Measurements from ENCODE around the gene PHYHIPL. TPM values are rescaled to one million over a fixed set of nuclear protein-coding genes. Genes with fewer than 3 reads are reported as not detected.

PHYHIPL gene
- total and polyA plus RNA-seq, 4 donors, result 1.3 to 3.0 (median 2.0) TPM

- H3K27ac ChIP-seq (ENCODE audit: low read depth in 1 of 2, low read length in 2 of 2), result no peak overlapping the region
- WGBS, result 98% methylated on average over 2 of the region's 2 CpGs
- no peak overlapping the region for H3K4me3 ChIP-seq (ENCODE audit: low read depth in 1 of 3, low read length in 3 of 3)
- no peak overlapping the region for H3K9ac ChIP-seq (ENCODE audit: low read depth in 1 of 2, low read length in 2 of 2)
- TF ChIP-seq TAF1 (conservative IDR thresholded peaks at IDR 0.05) (no peak), RAD21 (IDR thresholded peaks at IDR 0.05) (no peak), ATF3 (IDR thresholded peaks at IDR 0.05) (no peak), GABPA (IDR thresholded peaks at IDR 0.05 in 1 of 2, conservative IDR thresholded peaks at IDR 0.05 in 1 of 2) (no peak), JUND (IDR thresholded peaks at IDR 0.05) (no peak), YY1 (IDR thresholded peaks at IDR 0.05) (no peak), HNF4G (IDR thresholded peaks at IDR 0.05) (no peak), RXRA (IDR thresholded peaks at IDR 0.05) (no peak), ZBTB33 (IDR thresholded peaks at IDR 0.05) (no peak)
- TF ChIP-seq, protein P1, sequence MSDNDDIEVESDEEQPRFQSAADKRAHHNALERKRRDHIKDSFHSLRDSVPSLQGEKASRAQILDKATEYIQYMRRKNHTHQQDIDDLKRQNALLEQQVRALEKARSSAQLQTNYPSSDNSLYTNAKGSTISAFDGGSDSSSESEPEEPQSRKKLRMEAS (IDR thresholded peaks at IDR 0.05), result no peak
- DNase-seq (ENCODE audit: low spot score), result no peak
- no peaks in the 10 kb centered on the region for H3K27me3 ChIP-seq (ENCODE audit: control insufficient read depth in 4 of 4, insufficient read depth in 4 of 4, low read length in 3 of 4)
- H3K36me3 ChIP-seq (ENCODE audit: control insufficient read depth in 4 of 4, insufficient read depth in 3 of 4, low read depth in 1 of 4, low read length in 3 of 4), result no peaks in the 10 kb centered on the region
- H3K9me3 ChIP-seq (ENCODE audit: control insufficient read depth in 4 of 4, low read length in 3 of 4), result no peaks in the 10 kb centered on the region
- H3K4me1 ChIP-seq (ENCODE audit: control insufficient read depth in 4 of 4, insufficient read depth in 4 of 4, low read length in 3 of 4), result no peaks in the 10 kb centered on the region
Measured at GRCh38 chr10:59155556-59155955, 20.9 kb upstream of the PHYHIPL start.

GRCh38 chr10:59167512-59167911 is 8.9 kb upstream of the PHYHIPL start:
- H3K4me1 ChIP-seq (ENCODE audit: control insufficient read depth in 4 of 4, insufficient read depth in 4 of 4, low read length in 3 of 4), result no peaks in the 10 kb centered on the region
- no peaks in the 10 kb centered on the region for H3K36me3 ChIP-seq (ENCODE audit: control insufficient read depth in 4 of 4, insufficient read depth in 3 of 4, low read depth in 1 of 4, low read length in 3 of 4)
- no peak for TF ChIP-seq ATF3 (IDR thresholded peaks at IDR 0.05)
- TF ChIP-seq ZBTB33 (IDR thresholded peaks at IDR 0.05), result no peak
- no peak for TF ChIP-seq FOXA1 (IDR thresholded peaks at IDR 0.05)
- TF ChIP-seq TAF1 (conservative IDR thresholded peaks at IDR 0.05), result no peak
- TF ChIP-seq, protein P1 (IDR thresholded peaks at IDR 0.05), result no peak
- TF ChIP-seq, protein P2, sequence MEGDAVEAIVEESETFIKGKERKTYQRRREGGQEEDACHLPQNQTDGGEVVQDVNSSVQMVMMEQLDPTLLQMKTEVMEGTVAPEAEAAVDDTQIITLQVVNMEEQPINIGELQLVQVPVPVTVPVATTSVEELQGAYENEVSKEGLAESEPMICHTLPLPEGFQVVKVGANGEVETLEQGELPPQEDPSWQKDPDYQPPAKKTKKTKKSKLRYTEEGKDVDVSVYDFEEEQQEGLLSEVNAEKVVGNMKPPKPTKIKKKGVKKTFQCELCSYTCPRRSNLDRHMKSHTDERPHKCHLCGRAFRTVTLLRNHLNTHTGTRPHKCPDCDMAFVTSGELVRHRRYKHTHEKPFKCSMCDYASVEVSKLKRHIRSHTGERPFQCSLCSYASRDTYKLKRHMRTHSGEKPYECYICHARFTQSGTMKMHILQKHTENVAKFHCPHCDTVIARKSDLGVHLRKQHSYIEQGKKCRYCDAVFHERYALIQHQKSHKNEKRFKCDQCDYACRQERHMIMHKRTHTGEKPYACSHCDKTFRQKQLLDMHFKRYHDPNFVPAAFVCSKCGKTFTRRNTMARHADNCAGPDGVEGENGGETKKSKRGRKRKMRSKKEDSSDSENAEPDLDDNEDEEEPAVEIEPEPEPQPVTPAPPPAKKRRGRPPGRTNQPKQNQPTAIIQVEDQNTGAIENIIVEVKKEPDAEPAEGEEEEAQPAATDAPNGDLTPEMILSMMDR (IDR thresholded peaks at IDR 0.05; ENCODE audit: low read depth, low read length, missing input control), result no peak
- TF ChIP-seq EGR1 (IDR thresholded peaks at IDR 0.05; ENCODE audit: low read depth in 2 of 2), result no peak
- TF ChIP-seq, protein P3, sequence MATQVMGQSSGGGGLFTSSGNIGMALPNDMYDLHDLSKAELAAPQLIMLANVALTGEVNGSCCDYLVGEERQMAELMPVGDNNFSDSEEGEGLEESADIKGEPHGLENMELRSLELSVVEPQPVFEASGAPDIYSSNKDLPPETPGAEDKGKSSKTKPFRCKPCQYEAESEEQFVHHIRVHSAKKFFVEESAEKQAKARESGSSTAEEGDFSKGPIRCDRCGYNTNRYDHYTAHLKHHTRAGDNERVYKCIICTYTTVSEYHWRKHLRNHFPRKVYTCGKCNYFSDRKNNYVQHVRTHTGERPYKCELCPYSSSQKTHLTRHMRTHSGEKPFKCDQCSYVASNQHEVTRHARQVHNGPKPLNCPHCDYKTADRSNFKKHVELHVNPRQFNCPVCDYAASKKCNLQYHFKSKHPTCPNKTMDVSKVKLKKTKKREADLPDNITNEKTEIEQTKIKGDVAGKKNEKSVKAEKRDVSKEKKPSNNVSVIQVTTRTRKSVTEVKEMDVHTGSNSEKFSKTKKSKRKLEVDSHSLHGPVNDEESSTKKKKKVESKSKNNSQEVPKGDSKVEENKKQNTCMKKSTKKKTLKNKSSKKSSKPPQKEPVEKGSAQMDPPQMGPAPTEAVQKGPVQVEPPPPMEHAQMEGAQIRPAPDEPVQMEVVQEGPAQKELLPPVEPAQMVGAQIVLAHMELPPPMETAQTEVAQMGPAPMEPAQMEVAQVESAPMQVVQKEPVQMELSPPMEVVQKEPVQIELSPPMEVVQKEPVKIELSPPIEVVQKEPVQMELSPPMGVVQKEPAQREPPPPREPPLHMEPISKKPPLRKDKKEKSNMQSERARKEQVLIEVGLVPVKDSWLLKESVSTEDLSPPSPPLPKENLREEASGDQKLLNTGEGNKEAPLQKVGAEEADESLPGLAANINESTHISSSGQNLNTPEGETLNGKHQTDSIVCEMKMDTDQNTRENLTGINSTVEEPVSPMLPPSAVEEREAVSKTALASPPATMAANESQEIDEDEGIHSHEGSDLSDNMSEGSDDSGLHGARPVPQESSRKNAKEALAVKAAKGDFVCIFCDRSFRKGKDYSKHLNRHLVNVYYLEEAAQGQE (IDR thresholded peaks at IDR 0.05), result no peak
- no peak for TF ChIP-seq HNF4G (IDR thresholded peaks at IDR 0.05)
- TF ChIP-seq HNF4A (conservative IDR thresholded peaks at IDR 0.05), result no peak
- no peak for TF ChIP-seq FOXA2 (IDR thresholded peaks at IDR 0.05)
- no peak for TF ChIP-seq YY1 (IDR thresholded peaks at IDR 0.05)
- no peak for TF ChIP-seq GABPA (IDR thresholded peaks at IDR 0.05 in 1 of 2, conservative IDR thresholded peaks at IDR 0.05 in 1 of 2)
- no peak for TF ChIP-seq JUND (IDR thresholded peaks at IDR 0.05)
- TF ChIP-seq RAD21 (IDR thresholded peaks at IDR 0.05), result no peak
- no peak overlapping the region for H3K9ac ChIP-seq (ENCODE audit: low read depth in 1 of 2, low read length in 2 of 2)
- H3K4me3 ChIP-seq (ENCODE audit: low read depth in 1 of 3, low read length in 3 of 3), result no peak overlapping the region
- DNase-seq (ENCODE audit: low spot score), result no peak
- WGBS, result 97% methylated on average over 2 of the region's 2 CpGs
- no peak overlapping the region for H3K27ac ChIP-seq (ENCODE audit: low read depth in 1 of 2, low read length in 2 of 2)
- H3K9me3 ChIP-seq (ENCODE audit: control insufficient read depth in 4 of 4, low read length in 3 of 4), result no peaks in the 10 kb centered on the region
- H3K27me3 ChIP-seq (ENCODE audit: control insufficient read depth in 4 of 4, insufficient read depth in 4 of 4, low read length in 3 of 4), result no peaks in the 10 kb centered on the region
